GM06990 (cell line): ENCODE measurements around the gene SRGAP1.

Experiments used
- DNase-seq: peaks from one replicate; pipeline ENCODE4 v3.0.0-alpha.2; 2011; ENCODE audit not compliant: insufficient read length; ENCODE audit errors: extremely low read depth
- H3K27me3 ChIP-seq: replicated peaks from 2 replicates; pipeline ENCODE4 v1.6.0; 2011; ENCODE audit warnings: low read length; ENCODE audit not compliant: control insufficient read depth, insufficient read depth
- H3K36me3 ChIP-seq: 2 replicates; pipeline ENCODE4 v1.5.1; 2011; ENCODE audit warnings: low read length; ENCODE audit not compliant: control insufficient read depth, insufficient read depth
- H3K4me3 ChIP-seq: replicated peaks from 2 replicates; pipeline ENCODE4 v1.5.1; 2011; ENCODE audit warnings: low read depth, mild to moderate bottlenecking, control low read depth, low read length
- TF ChIP-seq, protein P1 (sequence below): IDR thresholded peaks from 2 replicates; pipeline ENCODE4 v1.5.1; 2011; ENCODE audit warnings: low read length, control low read depth, mild to moderate bottlenecking, inconsistent platforms; ENCODE audit not compliant: insufficient read depth, poor library complexity, severe bottlenecking

The SRGAP1 gene

DNA sequence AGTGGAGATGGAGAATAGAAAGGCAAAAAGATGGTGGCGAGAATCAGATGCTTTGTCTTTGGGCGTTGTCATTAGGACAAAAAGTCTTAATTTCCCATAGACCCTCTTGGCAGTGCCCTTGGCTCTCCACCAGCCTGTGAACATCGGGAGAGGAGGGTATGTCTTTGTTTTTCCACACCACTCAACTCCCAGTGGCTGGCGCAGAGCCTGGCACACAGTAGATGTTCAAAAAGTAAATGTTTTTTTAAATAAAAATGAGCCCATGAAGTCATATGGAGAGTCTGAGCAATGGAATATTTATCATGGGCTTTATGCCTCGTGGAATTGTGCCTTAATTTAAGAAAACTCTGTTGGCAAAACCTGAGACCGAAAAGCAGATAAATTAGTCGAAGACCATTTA lies 90.4 kb downstream of the SRGAP1 start:
- no peaks in the 10 kb centered on the region for H3K36me3 ChIP-seq
- no peak for DNase-seq
- TF ChIP-seq, protein P1, sequence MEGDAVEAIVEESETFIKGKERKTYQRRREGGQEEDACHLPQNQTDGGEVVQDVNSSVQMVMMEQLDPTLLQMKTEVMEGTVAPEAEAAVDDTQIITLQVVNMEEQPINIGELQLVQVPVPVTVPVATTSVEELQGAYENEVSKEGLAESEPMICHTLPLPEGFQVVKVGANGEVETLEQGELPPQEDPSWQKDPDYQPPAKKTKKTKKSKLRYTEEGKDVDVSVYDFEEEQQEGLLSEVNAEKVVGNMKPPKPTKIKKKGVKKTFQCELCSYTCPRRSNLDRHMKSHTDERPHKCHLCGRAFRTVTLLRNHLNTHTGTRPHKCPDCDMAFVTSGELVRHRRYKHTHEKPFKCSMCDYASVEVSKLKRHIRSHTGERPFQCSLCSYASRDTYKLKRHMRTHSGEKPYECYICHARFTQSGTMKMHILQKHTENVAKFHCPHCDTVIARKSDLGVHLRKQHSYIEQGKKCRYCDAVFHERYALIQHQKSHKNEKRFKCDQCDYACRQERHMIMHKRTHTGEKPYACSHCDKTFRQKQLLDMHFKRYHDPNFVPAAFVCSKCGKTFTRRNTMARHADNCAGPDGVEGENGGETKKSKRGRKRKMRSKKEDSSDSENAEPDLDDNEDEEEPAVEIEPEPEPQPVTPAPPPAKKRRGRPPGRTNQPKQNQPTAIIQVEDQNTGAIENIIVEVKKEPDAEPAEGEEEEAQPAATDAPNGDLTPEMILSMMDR, result no peak

GRCh38 chr12:63935361-63935760 lies 90.9 kb downstream of the SRGAP1 start:
- Histone ChIP-seq H3K4me3 (no peak overlapping the region), H3K27me3 (no peaks in the 10 kb centered on the region), H3K36me3 (no peaks in the 10 kb centered on the region)
- DNase-seq, result no peak
- TF ChIP-seq, protein P1, result no peak

More for the DNA sequence above, 90.4 kb downstream of the SRGAP1 start:
- H3K27me3 ChIP-seq, result no peaks in the 10 kb centered on the region
- no peak overlapping the region for H3K4me3 ChIP-seq

DNA sequence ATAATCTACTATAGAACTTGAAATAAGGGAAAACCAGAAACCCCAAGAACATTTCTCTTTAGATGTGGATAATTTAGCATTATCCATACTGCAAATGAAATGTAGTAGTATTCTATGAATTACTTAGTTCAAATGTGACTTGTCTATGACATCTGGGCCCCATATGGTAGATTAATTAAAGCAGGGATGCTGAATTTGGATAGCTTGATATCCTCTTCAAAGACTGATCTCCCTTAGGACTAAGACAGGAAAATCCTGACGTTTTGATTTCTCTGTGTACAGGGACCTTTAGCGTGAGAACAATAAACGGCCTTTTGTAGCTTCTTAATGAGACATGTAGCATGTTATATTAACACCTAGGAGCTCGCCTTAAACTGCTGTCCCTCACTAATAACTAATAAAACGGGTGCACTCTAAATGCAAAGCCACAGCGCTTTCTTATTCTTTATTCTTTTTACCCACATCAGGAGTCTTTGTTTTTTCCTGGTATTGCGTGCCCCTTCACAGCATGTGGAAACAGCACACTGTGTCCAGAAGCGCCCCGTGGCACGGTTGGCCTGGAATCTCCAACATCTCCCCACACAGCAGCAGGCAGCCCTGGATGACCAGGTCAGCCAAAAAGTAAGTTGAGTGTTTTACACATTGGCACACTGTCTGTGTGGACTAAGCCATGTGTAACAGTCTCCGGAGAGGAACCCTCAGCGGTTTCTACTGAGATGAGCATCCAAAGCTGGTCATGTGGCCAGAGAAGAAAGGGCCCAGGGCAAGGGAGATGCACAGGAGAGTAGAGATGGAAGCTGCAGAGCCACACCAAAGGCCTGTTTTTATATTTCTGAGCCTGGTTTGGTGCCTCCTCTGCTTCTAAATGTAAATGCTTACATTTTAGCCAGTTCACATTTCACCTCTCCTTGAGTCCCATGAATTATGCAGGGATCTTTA lies 93.1 kb downstream of the SRGAP1 start:
- TF ChIP-seq, protein P1, result no peak
- H3K36me3 ChIP-seq, result no peaks in the 10 kb centered on the region
- H3K4me3 ChIP-seq, result no peak overlapping the region
- DNase-seq, result no peak
- H3K27me3 ChIP-seq, result no peaks in the 10 kb centered on the region

- Histone ChIP-seq H3K4me3 (no peak overlapping the region), H3K27me3 (no peaks in the 10 kb centered on the region), H3K36me3 (no peaks in the 10 kb centered on the region)
- TF ChIP-seq, protein P1, result no peak
- no peak for DNase-seq
Observed at GRCh38 chr12:63940310-63941005, 96.0 kb downstream of the SRGAP1 start.

- DNase-seq, result no peak
- Histone ChIP-seq H3K4me3 (no peak overlapping the region), H3K27me3 (no peaks in the 10 kb centered on the region), H3K36me3 (no peaks in the 10 kb centered on the region)
- TF ChIP-seq, protein P1, result no peak
Observed at GRCh38 chr12:63941166-63941800, 96.8 kb downstream of the SRGAP1 start.
